Astrocyte of the spinal cord (primary cell): ENCODE measurements around the gene CD300LF.
A peak's percentile ranks its signal among the peaks of the same experiment; 100 is the strongest.

Source experiments
- DNase-seq: peaks from one replicate; pipeline ENCODE4 v3.0.0; 2011; ENCODE audit warnings: low read depth, low spot score
- H3K4me3 ChIP-seq: 2 replicates; pipeline ENCODE4 v1.5.1; 2011; ENCODE audit warnings: low read depth, mild to moderate bottlenecking, low read length, moderate library complexity
- in situ Hi-C: cut with HindIII; loops from 2 replicates; pipeline ENCODE4 v1.10.0; 2017; ENCODE audit warnings: low sequenced_read_pairs
- TF ChIP-seq, protein P1 (sequence below): IDR thresholded peaks from 2 replicates; pipeline ENCODE4 v1.5.1; 2012; ENCODE audit warnings: low read depth, mild to moderate bottlenecking, low read length, inconsistent platforms

The CD300LF gene

DNA sequence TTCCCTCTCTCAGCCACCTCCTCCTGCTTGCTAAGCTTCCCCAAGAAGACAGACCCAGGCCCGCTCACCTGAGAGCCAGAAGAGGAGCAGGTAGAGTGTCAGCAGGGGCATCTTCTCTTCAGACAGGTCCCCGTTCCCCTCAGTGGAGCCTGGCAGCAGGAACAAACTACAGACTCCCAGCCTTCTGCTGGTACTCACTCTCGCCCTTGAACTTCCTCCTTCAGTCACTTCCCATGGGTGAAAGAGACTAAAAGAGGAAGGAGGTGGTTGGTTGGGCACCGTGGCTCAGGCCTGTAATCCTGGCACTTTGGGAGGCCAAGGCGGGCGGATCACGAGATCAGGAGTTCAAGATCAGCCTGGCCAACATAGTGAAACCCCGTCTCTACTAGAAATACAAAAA is at the start of gene CD300LF:
Gene CD300LF (minus strand): TSS at position 168 of the 400 bp plus-strand sequence. CDS start 57 bp downstream, at position 111.
- no peak for DNase-seq
- TF ChIP-seq, protein P1, sequence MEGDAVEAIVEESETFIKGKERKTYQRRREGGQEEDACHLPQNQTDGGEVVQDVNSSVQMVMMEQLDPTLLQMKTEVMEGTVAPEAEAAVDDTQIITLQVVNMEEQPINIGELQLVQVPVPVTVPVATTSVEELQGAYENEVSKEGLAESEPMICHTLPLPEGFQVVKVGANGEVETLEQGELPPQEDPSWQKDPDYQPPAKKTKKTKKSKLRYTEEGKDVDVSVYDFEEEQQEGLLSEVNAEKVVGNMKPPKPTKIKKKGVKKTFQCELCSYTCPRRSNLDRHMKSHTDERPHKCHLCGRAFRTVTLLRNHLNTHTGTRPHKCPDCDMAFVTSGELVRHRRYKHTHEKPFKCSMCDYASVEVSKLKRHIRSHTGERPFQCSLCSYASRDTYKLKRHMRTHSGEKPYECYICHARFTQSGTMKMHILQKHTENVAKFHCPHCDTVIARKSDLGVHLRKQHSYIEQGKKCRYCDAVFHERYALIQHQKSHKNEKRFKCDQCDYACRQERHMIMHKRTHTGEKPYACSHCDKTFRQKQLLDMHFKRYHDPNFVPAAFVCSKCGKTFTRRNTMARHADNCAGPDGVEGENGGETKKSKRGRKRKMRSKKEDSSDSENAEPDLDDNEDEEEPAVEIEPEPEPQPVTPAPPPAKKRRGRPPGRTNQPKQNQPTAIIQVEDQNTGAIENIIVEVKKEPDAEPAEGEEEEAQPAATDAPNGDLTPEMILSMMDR, result no peak
- in situ Hi-C loops, result no loop called here
- no peak within 1 kb of the TSS for H3K4me3 ChIP-seq

DNA sequence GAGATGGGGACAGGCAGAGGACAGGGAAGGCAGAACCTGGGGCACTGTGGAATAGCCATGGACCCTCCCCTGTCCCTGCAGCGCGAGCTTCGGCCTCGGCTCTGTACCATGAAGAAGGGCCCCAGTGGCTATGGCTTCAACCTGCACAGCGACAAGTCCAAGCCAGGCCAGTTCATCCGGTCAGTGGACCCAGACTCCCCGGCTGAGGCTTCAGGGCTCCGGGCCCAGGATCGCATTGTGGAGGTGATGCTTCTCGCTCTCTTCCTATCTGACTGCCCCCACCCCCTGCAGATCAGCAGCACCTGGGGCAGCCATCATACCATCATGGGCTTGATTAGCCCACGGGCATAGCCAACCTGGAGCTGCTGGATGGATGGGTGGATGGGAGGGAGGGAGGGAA is 49.2 kb upstream of the CD300LF start:
- TF ChIP-seq, protein P1, result no peak
- in situ Hi-C loops, result no loop called here
- no peak for DNase-seq
- no peak overlapping the region for H3K4me3 ChIP-seq

DNA sequence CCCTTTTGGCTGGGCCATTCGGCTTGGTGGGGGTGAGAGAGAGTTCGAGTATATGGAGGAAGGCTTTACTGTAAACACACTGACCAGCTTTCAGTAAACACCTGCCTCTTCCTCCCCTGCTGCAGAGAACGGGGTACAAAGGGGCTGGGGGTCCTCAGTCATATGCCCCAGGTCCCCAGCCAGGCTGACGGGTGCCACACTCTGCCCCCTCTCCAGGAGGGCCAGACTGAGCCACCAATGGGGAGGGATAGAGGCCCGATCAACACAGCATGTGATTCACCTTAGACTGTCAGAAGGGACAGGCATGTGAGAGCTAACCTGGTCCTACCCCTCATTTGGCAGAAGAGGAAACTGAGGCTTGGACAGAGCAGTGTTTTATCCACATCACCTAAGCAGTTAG is 48.7 kb upstream of the CD300LF start:
- H3K4me3 ChIP-seq, result no peak overlapping the region
- in situ Hi-C loops, result no loop called here
- TF ChIP-seq, protein P1, result no peak
- DNase-seq, result no peak

DNA sequence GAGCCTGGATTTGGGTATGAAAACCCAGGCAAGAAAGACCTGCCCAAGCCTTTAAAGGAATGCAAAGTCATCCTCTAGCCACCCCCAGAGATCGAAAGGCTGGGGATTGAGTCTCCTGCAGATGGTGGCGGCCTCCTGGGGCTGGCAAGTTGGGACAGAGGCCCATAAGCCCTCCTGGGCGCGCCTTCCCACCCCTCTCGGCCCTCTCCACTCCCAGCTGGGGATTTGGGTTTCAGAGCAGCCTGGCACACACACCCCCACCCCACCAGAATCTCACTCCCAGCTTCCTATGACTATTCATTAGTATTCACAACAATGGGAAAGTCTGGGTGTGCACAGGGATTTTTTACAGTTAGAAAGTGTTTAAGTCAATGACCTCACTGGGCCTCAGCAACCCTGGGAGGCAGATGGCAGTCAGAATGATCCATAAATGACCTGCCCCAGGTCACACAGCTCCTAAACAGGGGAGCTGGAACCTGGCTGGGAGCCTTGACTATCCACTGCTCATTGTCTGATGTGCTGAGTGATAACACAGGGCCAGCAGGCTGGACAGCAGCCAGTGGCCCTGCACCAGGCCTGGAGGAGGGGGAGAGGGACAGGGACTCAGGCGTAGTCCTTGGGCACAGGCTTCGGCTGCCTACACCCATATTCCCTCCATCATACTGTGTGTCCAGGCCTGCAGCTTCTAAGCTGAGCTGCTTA is 47.8 kb upstream of the CD300LF start:
- H3K4me3 ChIP-seq, result no peak overlapping the region
- TF ChIP-seq, protein P1, result no peak
- in situ Hi-C loops, result no loop called here
- DNase-seq, result peak; percentile 17

DNA sequence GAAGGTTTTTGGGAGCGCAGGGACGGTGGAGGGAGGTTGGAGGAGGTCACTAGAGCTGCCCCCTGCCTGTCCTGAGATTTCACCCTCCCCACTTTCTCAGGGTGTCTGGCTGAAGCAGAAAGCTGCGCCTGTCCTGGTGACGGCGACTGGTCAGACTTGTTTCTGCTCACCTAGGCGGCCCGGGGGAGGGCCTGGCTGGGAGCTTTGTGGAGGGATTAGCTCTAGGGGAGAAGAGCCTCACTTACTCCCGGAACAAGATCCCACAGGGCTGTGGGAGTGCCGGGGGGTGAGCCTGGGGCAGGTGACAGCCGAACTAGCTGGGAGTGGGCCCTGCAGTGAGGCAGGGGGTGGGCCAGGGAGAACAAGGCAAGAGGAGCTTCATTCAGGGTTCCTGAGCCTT is 47.2 kb upstream of the CD300LF start:
- DNase-seq, result no peak
- H3K4me3 ChIP-seq, result no peak overlapping the region
- TF ChIP-seq, protein P1, result no peak
- in situ Hi-C loops, result no loop called here

DNA sequence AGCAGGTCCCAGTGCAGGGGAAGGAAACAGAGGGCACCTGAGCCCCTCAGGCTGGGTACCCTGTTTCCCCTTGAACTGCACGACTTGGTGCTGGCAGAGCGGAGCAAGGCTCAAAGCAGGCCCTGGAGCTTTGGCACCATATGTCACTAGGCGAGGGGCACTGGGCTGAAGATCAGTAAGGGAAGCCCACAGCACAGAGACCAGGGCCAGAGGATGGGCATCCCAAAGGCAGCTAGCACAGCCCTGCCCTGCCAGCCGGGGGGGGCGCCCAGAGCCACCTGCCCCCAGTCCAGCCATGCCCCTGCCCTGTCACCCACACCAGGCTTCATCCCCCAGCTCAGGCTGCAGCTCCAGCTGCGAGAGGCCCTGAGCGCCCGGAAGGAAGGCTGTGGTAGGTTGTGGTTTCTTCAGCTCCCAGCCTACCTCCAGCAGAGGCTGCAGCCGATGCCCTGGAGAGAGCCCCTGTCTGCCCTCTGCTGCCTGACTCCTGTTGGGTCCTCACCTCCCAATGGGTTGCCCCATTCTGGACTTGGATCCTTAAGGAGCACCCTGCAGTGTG is 46.6 kb upstream of the CD300LF start:
- no peak overlapping the region for H3K4me3 ChIP-seq
- in situ Hi-C loops, result no loop called here
- no peak for DNase-seq
- TF ChIP-seq, protein P1, result no peak
